GM21526 (cell line): ENCODE measurements around the gene CYSLTR2.
"Not testable (repeated sequence)": the region's sequence is repeated elsewhere in the genome, so short reads cannot be mapped to it uniquely, and the experiment has no call there.

ENCODE experiments used
- ATAC-seq: cut with Tn5 transposase; IDR thresholded peaks from one replicate; pipeline ENCODE4 v1.9.1; 2021; ENCODE audit warnings: moderate library complexity; ENCODE audit not compliant: unreplicated experiment, low FRiP score

CYSLTR2 gene

GRCh38 chr13:48682436-48682835 lies 28.7 kb downstream of the CYSLTR2 start:
- no peak for ATAC-seq

GRCh38 chr13:48686636-48687210 lies 33.0 kb downstream of the CYSLTR2 start:
- ATAC-seq = no peak

- ATAC-seq = no peak
Measured at GRCh38 chr13:48687249-48687648, 33.5 kb downstream of the CYSLTR2 start.

GRCh38 chr13:48693998-48694397 lies 40.3 kb downstream of the CYSLTR2 start:
- ATAC-seq = no peak

GRCh38 chr13:48695776-48696175 lies 42.0 kb downstream of the CYSLTR2 start:
- ATAC-seq = no peak

- not testable (repeated sequence) for ATAC-seq
Measured at GRCh38 chr13:48696676-48697075, 42.9 kb downstream of the CYSLTR2 start.

- no peak for ATAC-seq
Measured at GRCh38 chr13:48707405-48707804, 53.7 kb downstream of the CYSLTR2 start.

- no peak for ATAC-seq
Measured at GRCh38 chr13:48708764-48709163, 55.0 kb downstream of the CYSLTR2 start.

GRCh38 chr13:48709213-48709612 lies 55.5 kb downstream of the CYSLTR2 start:
- ATAC-seq = no peak

GRCh38 chr13:48710160-48710559 lies 56.4 kb downstream of the CYSLTR2 start:
- no peak for ATAC-seq

GRCh38 chr13:48712141-48712540 lies 58.4 kb downstream of the CYSLTR2 start:
- no peak for ATAC-seq

- ATAC-seq = no peak
Measured at GRCh38 chr13:48715977-48716376, 62.2 kb downstream of the CYSLTR2 start.

GRCh38 chr13:48720621-48721020 lies 66.9 kb downstream of the CYSLTR2 start:
- ATAC-seq = no peak

GRCh38 chr13:48723168-48723567 lies 69.4 kb downstream of the CYSLTR2 start:
- no peak for ATAC-seq

- no peak for ATAC-seq
Measured at GRCh38 chr13:48725271-48725670, 71.5 kb downstream of the CYSLTR2 start.

- no peak for ATAC-seq
Measured at GRCh38 chr13:48726711-48727110, 73.0 kb downstream of the CYSLTR2 start.

- no peak for ATAC-seq
Measured at GRCh38 chr13:48727241-48728011, 73.7 kb downstream of the CYSLTR2 start.

- no peak for ATAC-seq
Measured at GRCh38 chr13:48728226-48728625, 74.5 kb downstream of the CYSLTR2 start.

GRCh38 chr13:48728876-48729275 lies 75.1 kb downstream of the CYSLTR2 start:
- no peak for ATAC-seq

- ATAC-seq = no peak
Measured at GRCh38 chr13:48729856-48730255, 76.1 kb downstream of the CYSLTR2 start.

- ATAC-seq = no peak
Measured at GRCh38 chr13:48731001-48731658, 77.4 kb downstream of the CYSLTR2 start.
